Nephron (organoid): ENCODE results near the gene GLIS1.

ENCODE experiments used
- H3K27ac Mint-ChIP-seq, 3 experiments: 2 replicates each; pipeline ENCODE4 v1.8.0; 2020; ENCODE audit warnings: mixed read lengths in 3 of 3, mild to moderate bottlenecking in 2 of 3, moderate library complexity in 1 of 3
- H3K27me3 Mint-ChIP-seq: 2 replicates; pipeline ENCODE4 v1.8.0; 2021; ENCODE audit warnings: low read depth, mild to moderate bottlenecking, moderate library complexity, mixed read lengths
- H3K36me3 Mint-ChIP-seq: 2 replicates; pipeline ENCODE4 v1.8.0; 2020; ENCODE audit warnings: low read depth, mixed read lengths
- H3K4me1 Mint-ChIP-seq: 2 replicates; pipeline ENCODE4 v1.8.0; 2020; ENCODE audit warnings: mixed read lengths
- H3K4me3 Mint-ChIP-seq, 3 experiments: 2 replicates each; pipeline ENCODE4 v1.8.0; 2020; ENCODE audit warnings: mild to moderate bottlenecking in 3 of 3, mixed read lengths in 3 of 3, moderate library complexity in 2 of 3
- H3K9me3 Mint-ChIP-seq: 2 replicates; pipeline ENCODE4 v1.8.0; 2020; ENCODE audit warnings: mixed read lengths
- CTCF ChIP-seq, 3 experiments: fragments of 200-600 bp; sonication (generic); IDR thresholded peaks; one replicate each; pipeline ENCODE4 v1.5.0; 2021; ENCODE audit warnings: antibody characterized with exemption in 3 of 3; ENCODE audit not compliant: unreplicated experiment in 3 of 3

The GLIS1 gene

GRCh38 chr1:53637511-53638359 is 101.2 kb downstream of the GLIS1 start:
- Mint-ChIP-seq H3K36me3 (no peaks in the 10 kb centered on the region), H3K27ac (peak overlapping the region in 1 of 3 experiments; percentile 71), H3K4me1 (peaks cover 1% of the 10 kb centered on the region), H3K27me3 (peaks cover 8% of the 10 kb centered on the region), H3K9me3 (no peaks in the 10 kb centered on the region), H3K4me3 (no peak overlapping the region)
- TF ChIP-seq CTCF (IDR thresholded peaks at IDR 0.05; ENCODE audit: unreplicated experiment in 3 of 3) = no peak

GRCh38 chr1:53636621-53637171 is 102.3 kb downstream of the GLIS1 start:
- no peak for TF ChIP-seq CTCF (IDR thresholded peaks at IDR 0.05; ENCODE audit: unreplicated experiment in 3 of 3)
- Mint-ChIP-seq H3K4me3 (no peak overlapping the region), H3K36me3 (no peaks in the 10 kb centered on the region), H3K9me3 (no peaks in the 10 kb centered on the region), H3K4me1 (no peaks in the 10 kb centered on the region), H3K27me3 (peaks cover 8% of the 10 kb centered on the region), H3K27ac (no peak overlapping the region)

GRCh38 chr1:53634571-53634979 is 104.4 kb downstream of the GLIS1 start:
- Mint-ChIP-seq H3K4me3 (no peak overlapping the region), H3K27me3 (peaks cover 8% of the 10 kb centered on the region), H3K27ac (no peak overlapping the region), H3K36me3 (no peaks in the 10 kb centered on the region), H3K4me1 (peaks cover 3% of the 10 kb centered on the region), H3K9me3 (no peaks in the 10 kb centered on the region)
- TF ChIP-seq CTCF (IDR thresholded peaks at IDR 0.05; ENCODE audit: unreplicated experiment in 3 of 3) = no peak

DNA sequence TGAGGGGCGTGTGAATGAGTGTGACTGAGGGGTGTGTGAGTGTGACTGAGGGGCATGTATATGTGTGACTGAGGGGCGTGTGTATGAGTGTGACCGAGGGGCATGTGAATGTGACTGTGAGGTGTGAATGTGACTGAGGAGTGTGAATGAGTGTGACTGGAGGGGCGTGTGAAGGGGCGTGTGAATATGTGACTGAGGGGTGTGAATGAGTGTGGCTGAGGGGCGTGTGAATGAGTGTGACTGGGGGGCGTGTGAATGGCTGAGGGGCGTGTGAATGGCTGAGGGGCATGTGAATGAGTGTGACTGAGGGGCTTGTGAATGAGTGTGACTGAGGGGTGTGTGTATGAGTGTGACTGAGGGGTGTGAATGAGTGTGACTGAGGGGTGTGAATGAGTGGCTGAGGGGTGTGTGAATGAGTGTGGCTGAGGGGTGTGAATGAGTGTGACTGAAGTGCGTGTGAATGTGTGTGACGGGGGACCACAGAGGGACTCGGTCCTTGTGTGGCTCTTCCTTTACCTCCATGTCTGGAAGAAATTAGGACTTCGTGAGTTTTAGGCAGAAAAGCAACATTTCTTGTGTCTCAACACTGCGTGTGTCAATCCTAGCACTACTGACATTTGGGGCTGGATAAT is 105.8 kb downstream of the GLIS1 start:
- Mint-ChIP-seq H3K4me1 (peaks cover 11% of the 10 kb centered on the region), H3K27ac (no peak overlapping the region), H3K4me3 (no peak overlapping the region), H3K27me3 (peaks cover 8% of the 10 kb centered on the region), H3K36me3 (no peaks in the 10 kb centered on the region), H3K9me3 (no peaks in the 10 kb centered on the region)
- no peak for TF ChIP-seq CTCF (IDR thresholded peaks at IDR 0.05; ENCODE audit: unreplicated experiment in 3 of 3)

- Mint-ChIP-seq H3K4me1 (peaks cover 21% of the 10 kb centered on the region), H3K27ac (no peak overlapping the region)
- TF ChIP-seq CTCF (IDR thresholded peaks at IDR 0.05; ENCODE audit: unreplicated experiment in 3 of 3) = no peak
Observed at GRCh38 chr1:53631622-53632310, 107.2 kb downstream of the GLIS1 start.

More at GRCh38 chr1:53631622-53632310, 107.2 kb downstream of the GLIS1 start:
- H3K27me3 Mint-ChIP-seq = peaks cover 17% of the 10 kb centered on the region
- H3K4me3 Mint-ChIP-seq = no peak overlapping the region
- no peaks in the 10 kb centered on the region for H3K36me3 Mint-ChIP-seq
- no peaks in the 10 kb centered on the region for H3K9me3 Mint-ChIP-seq
